GM21390 (cell line): ENCODE data around the gene TACC2.

Experiments
- ATAC-seq: cut with Tn5 transposase; IDR thresholded peaks from one replicate; pipeline ENCODE4 v1.9.1; 2021; ENCODE audit not compliant: unreplicated experiment

TACC2 gene

GRCh38 chr10:122290334-122290733, 301.4 kb downstream of the TACC2 start:
- ATAC-seq = no peak

- no peak for ATAC-seq
Observed at GRCh38 chr10:122290833-122291532, 302.0 kb downstream of the TACC2 start.

- no peak for ATAC-seq
Observed at GRCh38 chr10:122291739-122292138, 302.8 kb downstream of the TACC2 start.

- ATAC-seq = no peak
Observed at GRCh38 chr10:122292376-122292775, 303.4 kb downstream of the TACC2 start.

- ATAC-seq = no peak
Observed at GRCh38 chr10:122293156-122293960, 304.4 kb downstream of the TACC2 start.

- no peak for ATAC-seq
Observed at GRCh38 chr10:122293961-122294380, 305.0 kb downstream of the TACC2 start.

GRCh38 chr10:122294511-122295450, 305.8 kb downstream of the TACC2 start:
- no peak for ATAC-seq

- no peak for ATAC-seq
Observed at GRCh38 chr10:122295451-122295809, 306.5 kb downstream of the TACC2 start.

GRCh38 chr10:122296363-122297120, 307.6 kb downstream of the TACC2 start:
- no peak for ATAC-seq

- ATAC-seq = no peak
Observed at GRCh38 chr10:122297583-122297982, 308.6 kb downstream of the TACC2 start.

- no peak for ATAC-seq
Observed at GRCh38 chr10:122298206-122298597, 309.2 kb downstream of the TACC2 start.

GRCh38 chr10:122298598-122299301, 309.8 kb downstream of the TACC2 start:
- no peak for ATAC-seq

- no peak for ATAC-seq
Observed at GRCh38 chr10:122299423-122300075, 310.6 kb downstream of the TACC2 start.

GRCh38 chr10:122301055-122301810, 312.3 kb downstream of the TACC2 start:
- no peak for ATAC-seq

GRCh38 chr10:122301811-122302115, 312.8 kb downstream of the TACC2 start:
- ATAC-seq = no peak

- no peak for ATAC-seq
Observed at GRCh38 chr10:122302315-122302714, 313.4 kb downstream of the TACC2 start.

- ATAC-seq = no peak
Observed at GRCh38 chr10:122303271-122304053, 314.5 kb downstream of the TACC2 start.
